Measurements from ENCODE around the gene BAIAP2L2. TPM values are rescaled to one million over a fixed set of nuclear protein-coding genes. Genes with fewer than 3 reads are reported as not detected.

The BAIAP2L2 gene
- total RNA-seq, 1 experiment from 2014 or later = 2.3 TPM

DNA sequence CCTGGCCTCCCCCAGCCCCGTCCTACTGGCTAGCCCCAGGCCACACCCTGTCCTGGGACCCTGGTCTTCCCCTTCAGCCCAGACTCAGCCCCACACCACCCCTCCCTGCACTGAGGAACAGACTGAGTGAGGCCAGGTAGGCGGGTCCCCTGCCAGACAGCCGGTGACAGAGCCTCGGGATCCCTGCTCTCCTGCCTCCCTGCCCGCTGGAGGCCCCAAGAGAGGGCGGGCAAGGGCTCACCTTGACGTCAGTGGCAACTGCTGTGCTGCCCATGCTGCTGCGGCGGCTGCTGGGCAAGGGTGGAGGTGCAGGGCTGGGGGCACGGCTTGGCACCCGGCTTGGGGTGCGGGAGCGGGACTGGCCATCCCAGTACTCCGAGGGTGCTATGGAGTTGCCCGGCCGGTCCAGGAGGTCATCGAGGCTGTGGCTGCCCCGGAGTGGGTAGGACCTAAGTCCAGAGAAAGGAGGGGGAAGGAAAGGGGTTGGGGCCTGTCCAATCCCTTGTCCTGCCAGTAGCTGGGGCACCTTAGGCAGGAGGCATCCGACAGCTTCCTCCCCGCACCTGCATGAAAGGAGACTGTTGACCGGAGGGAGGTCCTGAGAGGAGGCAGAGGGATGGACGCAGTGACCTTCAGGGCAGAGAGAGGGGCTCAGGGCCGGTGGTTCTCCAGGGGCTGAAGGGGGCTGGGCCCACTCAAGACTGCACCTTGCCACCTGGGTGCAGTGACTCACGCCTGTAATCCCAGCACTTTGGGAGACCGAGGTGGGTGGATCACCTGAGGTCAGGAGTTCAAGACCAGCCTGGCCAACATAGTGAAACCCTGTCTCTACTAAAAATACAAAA lies 24.3 kb downstream of the BAIAP2L2 start:
- Histone ChIP-seq H2AFZ (ENCODE audit: low read length) (no peak overlapping the region), H2BK15ac (ENCODE audit: low read depth, low read length) (no peak overlapping the region), H3K9ac (ENCODE audit: extremely low read depth, insufficient read length, low read length) (no peak overlapping the region), H3K4ac (ENCODE audit: low read depth, low read length) (no peak overlapping the region), H3K23me2 (ENCODE audit: insufficient read length, low read depth, low read length, poor library complexity, severe bottlenecking) (no peaks in the 10 kb centered on the region), H2BK12ac (ENCODE audit: insufficient read length, low read depth, low read length) (no peak overlapping the region), H3K23ac (ENCODE audit: insufficient read length, low read depth, low read length) (no peak overlapping the region), H3K79me1 (ENCODE audit: insufficient read depth, low read depth, low read length, poor library complexity, severe bottlenecking) (no peaks in the 10 kb centered on the region), H2BK5ac (ENCODE audit: insufficient read length, low read length) (no peak overlapping the region), H3K14ac (ENCODE audit: insufficient read depth, low read length) (no peak overlapping the region), H2AK5ac (ENCODE audit: insufficient read length, low read length) (no peak overlapping the region), H3T11ph (ENCODE audit: low read length) (no peak overlapping the region), H3K27me3 (ENCODE audit: insufficient read depth, low read length) (peaks cover 5% of the 10 kb centered on the region; the same call in 1 of the 2 replicates), H3K9me3 (ENCODE audit: control insufficient read depth, low read depth, low read length) (no peaks in the 10 kb centered on the region), H3K56ac (ENCODE audit: insufficient read length, low read depth, low read length) (no peak overlapping the region), H4K8ac (replicated peaks; ENCODE audit: insufficient read length, low read depth, low read length) (no peak overlapping the region), H3K18ac (ENCODE audit: insufficient read length, low read depth, low read length) (no peak overlapping the region), H4K20me1 (ENCODE audit: control insufficient read depth, insufficient read depth, insufficient read length) (no peaks in the 10 kb centered on the region), H3K4me2 (ENCODE audit: insufficient read depth, insufficient read length, low read length) (no peak overlapping the region), H2BK120ac (ENCODE audit: low read depth, low read length, poor library complexity, severe bottlenecking) (no peak overlapping the region), H2BK20ac (ENCODE audit: low read depth, low read length, poor library complexity, severe bottlenecking) (no peak overlapping the region), H4K91ac (ENCODE audit: insufficient read length, low read depth, low read length) (no peak overlapping the region), H3K79me2 (ENCODE audit: insufficient read depth, low read length) (no peaks in the 10 kb centered on the region), H4K5ac (ENCODE audit: insufficient read length, low read depth, low read length) (no peak overlapping the region), H3K27ac (ENCODE audit: insufficient read length, low read depth, low read length) (no peak overlapping the region), H3K4me1 (ENCODE audit: insufficient read depth, low read length) (no peaks in the 10 kb centered on the region; the same call in 1 of the 2 replicates)
- no peaks in the 10 kb centered on the region for H3K9me3 Mint-ChIP-seq
- H3K27me3 Mint-ChIP-seq (ENCODE audit: low read depth) = peaks cover 8% of the 10 kb centered on the region
- H3K4me1 Mint-ChIP-seq = peaks cover 13 to 40% of the 10 kb centered on the region in 2 experiments
- WGBS (ENCODE audit: extremely low coverage, insufficient read length, low lambda C conversion rate) = no CpG with 5 or more reads among the region's 25 CpGs
- H3K4me3 Mint-ChIP-seq = no peak overlapping the region
- no peak overlapping the region for H3K27ac Mint-ChIP-seq
- TF ChIP-seq, protein P1, sequence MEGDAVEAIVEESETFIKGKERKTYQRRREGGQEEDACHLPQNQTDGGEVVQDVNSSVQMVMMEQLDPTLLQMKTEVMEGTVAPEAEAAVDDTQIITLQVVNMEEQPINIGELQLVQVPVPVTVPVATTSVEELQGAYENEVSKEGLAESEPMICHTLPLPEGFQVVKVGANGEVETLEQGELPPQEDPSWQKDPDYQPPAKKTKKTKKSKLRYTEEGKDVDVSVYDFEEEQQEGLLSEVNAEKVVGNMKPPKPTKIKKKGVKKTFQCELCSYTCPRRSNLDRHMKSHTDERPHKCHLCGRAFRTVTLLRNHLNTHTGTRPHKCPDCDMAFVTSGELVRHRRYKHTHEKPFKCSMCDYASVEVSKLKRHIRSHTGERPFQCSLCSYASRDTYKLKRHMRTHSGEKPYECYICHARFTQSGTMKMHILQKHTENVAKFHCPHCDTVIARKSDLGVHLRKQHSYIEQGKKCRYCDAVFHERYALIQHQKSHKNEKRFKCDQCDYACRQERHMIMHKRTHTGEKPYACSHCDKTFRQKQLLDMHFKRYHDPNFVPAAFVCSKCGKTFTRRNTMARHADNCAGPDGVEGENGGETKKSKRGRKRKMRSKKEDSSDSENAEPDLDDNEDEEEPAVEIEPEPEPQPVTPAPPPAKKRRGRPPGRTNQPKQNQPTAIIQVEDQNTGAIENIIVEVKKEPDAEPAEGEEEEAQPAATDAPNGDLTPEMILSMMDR (conservative IDR thresholded peaks at IDR 0.05) = no peak
- peaks cover 1 to 10% (median 9%) of the 10 kb centered on the region in 3 experiments; a peak in 3 of 7 replicates for H3K36me3 Mint-ChIP-seq (ENCODE audit: insufficient read depth in 1 of 3, low read depth in 3 of 3)
- DNase-seq = peak; percentile 80

Measured in H9 (cell line).